Urothelium cell line (cell line): Measurements from ENCODE around the gene BDKRB2.
A peak's percentile ranks its signal among the peaks of the same experiment; 100 is the strongest.

Source experiments
- DNase-seq: peaks from one replicate; pipeline ENCODE4 v3.0.0; 2011; ENCODE audit warnings: low spot score, mixed read lengths
- FAIRE-seq: peaks from 2 replicates; lab custom pipeline; 2011; peaks lifted over from hg19 to GRCh38; lab: Jason Lieb, UNC

BDKRB2 gene

DNA sequence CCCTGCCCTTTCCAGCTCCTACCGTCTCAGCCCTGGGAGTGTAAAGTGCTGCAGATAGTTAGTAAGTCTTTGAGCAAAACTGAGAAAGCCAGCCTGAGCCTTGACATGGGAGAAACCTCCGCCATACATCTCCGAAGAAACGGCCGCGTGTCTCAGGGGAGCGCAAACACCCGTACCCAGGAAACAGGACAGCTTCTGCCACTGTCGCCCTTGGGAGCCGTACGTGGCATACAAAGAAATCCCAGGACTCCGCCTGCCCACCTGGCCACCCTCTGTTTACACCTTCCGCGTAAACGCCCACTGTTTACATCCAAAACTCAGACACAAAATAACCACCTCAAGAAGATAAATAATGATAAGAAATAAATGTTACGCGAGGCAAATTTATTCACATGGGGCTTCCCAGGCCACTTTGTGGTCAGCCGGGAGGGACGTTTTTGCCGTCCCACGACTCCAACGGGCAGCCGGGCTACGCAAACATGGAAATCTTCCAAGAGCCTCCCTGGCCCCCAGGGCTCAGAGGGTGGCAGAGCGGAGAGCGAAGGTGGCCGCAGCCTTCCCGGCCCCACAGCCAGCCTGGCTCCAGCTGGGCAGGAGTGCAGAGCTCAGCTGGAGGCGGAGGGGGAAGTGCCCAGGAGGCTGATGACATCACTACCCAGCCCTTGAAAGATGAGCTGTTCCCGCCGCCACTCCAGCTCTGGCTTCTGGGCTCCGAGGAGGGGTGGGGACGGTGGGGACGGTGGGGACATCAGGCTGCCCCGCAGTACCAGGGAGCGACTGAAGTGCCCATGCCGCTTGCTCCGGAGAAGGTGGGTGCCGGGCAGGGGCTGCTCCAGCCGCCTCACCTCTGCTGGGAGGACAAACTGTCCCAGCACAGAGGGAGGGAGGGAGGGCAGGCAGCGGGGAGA lies at the start of gene BDKRB2:
Gene BDKRB2 (plus strand): TSS at position 689 of the 908 bp plus-strand sequence. CDS start 32,269 bp downstream, outside the sequence.
- FAIRE-seq (no peak), DNase-seq (peak; percentile 85)

DNA sequence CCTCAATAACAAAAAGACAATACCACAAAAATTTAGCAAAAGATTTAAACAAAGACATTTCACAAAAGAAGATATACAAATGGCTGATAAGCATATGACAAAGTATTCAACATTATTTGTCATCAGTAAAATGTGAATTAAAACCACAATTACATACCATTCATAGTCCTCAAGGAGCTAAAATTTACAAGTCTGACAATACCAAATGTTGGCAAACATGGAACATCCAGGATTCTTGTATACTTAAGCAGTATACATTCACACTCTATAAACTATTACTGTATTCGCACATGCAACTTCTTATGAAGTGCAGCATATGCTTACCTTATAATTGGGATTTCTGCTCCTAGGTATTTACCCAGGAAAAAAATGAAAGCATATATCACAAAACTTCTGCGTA lies 49.7 kb upstream of the BDKRB2 start:
- no peak for DNase-seq
- no peak for FAIRE-seq

DNA sequence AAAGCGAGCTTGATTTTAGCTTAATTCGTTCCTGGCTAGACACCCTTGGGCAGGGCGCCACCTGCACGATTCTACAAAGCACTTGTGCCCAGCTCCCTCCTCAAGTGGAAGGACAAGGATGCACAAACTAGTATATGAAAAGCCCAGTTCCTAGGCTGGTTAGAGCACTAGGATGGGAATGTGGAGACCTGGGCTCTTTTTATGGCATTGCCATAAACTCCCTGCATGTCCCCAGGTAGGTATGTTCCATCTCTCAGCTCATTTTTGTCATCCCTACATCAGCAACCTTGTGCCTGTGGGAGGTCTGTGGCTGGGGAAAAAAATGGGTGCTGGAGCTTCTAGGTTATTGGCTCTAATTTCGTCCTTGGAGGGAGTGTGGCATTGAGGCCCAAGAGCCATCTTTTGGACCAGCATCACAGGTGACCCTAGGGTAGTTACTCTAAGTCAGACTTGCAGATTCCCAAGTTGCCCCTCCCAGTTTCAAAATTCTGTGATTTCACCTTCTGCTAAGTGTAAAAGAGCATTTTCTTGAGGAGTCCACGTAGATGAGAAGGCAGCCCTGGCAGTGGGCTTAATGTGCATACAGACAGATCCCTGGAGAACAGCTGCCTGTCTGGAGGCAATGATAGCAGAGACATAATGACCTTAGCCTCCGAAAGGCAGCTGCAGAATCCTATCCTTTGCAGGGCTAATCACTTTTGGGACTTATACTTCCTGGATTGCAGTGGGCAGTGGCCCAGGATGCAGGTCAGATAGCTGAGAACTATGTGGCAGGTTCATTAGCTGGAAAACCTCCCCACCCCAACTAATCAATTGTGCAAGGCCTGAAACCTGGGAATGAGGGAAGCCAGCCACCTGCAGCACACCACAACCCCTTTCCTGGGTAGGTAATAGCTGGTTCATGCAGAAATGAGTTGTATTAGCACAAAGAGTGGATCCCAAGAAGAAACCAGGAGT lies 47.6 kb upstream of the BDKRB2 start:
- DNase-seq (no peak), FAIRE-seq (no peak)

DNA sequence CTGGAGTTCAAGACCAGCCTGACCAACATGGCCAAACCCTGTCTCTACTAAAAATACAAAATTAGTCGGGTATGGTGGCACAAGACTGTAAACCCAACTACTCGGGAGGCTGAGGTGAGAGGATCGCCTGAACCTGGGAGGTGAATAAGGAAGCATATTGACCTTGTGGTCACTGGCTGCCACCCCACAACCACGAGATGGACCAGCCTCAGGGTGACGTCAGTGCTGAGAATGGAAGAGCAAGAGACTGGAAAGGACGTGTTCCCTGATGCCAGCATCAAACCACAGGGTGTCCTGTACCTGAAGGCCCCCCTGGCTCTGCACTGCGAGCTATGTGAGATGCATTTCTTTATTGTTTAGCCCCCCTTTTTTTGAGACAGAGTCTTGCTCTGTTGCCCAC lies 45.9 kb upstream of the BDKRB2 start:
- no peak for FAIRE-seq
- no peak for DNase-seq

DNA sequence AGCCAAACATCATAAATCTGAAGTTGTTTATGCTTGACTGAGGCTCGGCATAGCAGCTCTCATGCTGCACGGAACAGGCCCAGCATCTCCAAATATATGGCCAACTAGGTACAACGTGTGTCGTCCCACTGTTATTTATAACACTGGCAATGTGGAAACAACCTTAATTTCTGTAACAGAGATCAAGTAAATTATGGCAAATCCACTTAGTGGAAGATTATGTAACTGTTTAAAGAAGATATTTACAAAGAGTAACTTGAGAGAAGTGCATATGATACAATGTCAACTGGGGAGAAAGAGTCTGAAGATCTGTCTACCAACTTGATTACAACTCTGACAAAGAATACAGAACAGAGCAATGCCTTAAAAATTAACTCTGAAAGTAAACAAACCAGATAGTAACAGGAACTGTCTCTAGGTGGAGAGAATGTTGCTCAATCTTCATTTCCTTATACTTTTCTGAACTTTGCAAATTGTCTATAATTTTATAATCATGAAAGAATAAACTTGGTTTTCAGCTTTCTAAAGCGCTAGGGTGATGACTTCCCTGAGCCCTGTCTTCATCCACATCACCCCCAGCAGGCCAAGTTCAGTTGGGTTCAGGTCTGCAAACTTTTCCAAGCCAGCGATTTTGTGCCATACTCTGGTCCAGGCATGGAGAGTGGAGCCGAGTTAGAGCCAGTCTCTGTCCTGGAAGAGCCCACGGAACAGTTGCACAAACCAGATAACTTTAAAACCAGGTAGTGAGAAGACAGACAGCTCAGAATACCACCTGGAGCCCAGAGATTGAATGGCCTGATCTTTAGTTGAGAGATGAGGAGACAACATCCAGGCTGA lies 44.3 kb upstream of the BDKRB2 start:
- DNase-seq (no peak), FAIRE-seq (no peak)

DNA sequence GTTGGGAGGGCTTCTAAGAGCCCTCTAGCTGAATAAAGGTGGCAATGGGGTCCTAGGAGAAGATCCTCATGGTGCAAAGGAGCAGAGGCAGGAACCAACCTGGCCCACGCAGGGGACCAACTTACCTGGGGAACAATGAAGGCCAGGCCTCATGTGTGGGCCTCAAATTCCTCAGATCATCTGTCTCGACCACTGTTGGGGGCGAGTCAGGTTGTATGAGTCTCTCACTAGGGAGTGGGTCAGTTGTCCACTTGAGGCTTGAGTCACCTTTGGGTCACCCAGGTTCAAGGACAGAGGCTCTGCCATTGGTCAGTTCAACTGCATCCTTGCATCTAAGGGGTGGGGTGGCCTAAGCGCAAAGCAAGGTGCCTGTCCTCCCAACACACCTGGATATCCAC lies 43.7 kb upstream of the BDKRB2 start:
- no peak for DNase-seq
- no peak for FAIRE-seq

DNA sequence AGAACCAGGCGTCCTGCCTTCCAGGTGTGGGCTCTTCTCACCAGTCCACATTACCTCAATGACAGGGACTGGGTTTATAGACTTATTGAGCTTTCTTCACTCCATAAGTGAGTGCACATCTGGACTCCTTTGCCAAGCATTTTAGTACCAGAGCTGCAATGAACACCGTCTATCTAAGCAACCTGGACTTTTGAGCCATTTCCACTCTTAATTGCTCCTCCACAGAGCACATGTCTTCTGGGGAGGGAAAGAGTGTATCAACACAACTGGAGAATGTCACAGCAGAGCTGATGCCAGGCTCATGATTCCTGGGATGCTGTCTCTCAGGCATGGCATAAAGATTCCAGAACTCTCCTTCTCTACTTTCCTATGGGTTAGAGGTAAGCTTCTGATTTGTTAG lies 43.0 kb upstream of the BDKRB2 start:
- DNase-seq (no peak), FAIRE-seq (no peak)

DNA sequence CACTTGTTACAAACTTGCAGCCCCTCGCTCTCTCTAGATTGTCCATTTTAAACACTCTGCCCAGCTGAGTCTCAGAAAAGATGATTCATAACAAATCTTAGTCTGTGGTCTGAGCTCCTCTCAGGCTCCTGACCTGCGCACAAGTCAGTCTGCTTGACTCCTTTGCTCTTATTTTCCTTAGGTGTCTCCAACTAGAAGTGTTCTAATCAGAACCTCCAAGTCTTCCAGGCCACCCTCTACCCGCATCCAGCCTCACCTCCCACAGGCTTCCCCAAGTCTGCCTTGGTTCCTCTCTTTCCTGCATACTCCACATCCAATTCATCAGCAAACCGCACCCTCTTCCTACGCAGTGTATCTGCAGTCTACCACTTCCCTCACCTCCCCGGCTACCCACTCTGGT lies 42.4 kb upstream of the BDKRB2 start:
- FAIRE-seq (no peak), DNase-seq (no peak)

DNA sequence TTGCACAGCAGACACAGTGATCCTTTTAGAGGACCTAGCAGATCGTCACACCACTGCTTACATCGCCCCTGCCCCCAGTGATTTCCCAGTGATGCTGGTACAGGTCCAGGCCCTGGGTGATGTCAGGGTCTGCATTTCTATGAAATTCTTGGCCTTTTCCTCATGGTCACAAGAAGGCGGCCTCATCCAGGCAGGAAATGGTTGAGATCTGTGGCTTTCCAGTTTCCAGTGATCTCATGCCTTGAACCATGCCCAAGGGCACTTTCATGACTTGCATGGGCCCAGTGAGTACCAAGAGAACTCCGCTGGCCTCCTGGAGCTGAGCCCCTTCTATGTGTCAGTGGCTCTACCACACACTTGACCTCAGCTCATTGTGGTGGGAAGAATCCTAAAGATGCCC lies 41.9 kb upstream of the BDKRB2 start:
- FAIRE-seq (no peak), DNase-seq (no peak)

DNA sequence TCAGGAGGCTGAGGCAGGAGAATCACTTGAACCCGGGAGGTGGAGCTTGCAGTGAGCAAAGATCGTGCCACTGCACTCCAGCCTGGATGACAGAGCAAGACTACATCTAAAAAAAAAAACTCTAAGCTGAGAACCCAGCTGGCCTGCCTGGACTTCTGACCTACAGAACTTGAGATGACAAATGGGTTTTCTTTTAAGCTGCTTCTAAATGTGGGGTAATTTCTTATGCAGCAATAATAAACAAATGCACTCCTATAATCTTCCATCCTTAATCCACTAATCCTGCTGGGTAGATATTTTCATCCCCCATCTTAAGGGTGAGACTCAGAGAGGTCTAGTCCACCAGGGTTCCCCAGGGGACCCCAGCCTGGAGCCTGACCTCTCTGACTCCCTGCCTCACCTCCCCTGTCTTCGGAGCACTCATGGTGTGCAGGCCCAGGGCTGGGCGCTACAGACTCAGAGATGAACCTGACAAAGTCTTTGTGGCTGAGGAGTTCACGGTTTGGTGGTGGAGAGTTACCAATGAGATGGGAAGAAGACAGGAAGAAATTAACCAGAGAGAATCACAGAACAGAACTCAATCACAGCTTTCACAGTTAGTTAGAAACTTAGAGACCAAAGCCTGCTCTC lies 39.7 kb upstream of the BDKRB2 start:
- DNase-seq (no peak), FAIRE-seq (no peak)

DNA sequence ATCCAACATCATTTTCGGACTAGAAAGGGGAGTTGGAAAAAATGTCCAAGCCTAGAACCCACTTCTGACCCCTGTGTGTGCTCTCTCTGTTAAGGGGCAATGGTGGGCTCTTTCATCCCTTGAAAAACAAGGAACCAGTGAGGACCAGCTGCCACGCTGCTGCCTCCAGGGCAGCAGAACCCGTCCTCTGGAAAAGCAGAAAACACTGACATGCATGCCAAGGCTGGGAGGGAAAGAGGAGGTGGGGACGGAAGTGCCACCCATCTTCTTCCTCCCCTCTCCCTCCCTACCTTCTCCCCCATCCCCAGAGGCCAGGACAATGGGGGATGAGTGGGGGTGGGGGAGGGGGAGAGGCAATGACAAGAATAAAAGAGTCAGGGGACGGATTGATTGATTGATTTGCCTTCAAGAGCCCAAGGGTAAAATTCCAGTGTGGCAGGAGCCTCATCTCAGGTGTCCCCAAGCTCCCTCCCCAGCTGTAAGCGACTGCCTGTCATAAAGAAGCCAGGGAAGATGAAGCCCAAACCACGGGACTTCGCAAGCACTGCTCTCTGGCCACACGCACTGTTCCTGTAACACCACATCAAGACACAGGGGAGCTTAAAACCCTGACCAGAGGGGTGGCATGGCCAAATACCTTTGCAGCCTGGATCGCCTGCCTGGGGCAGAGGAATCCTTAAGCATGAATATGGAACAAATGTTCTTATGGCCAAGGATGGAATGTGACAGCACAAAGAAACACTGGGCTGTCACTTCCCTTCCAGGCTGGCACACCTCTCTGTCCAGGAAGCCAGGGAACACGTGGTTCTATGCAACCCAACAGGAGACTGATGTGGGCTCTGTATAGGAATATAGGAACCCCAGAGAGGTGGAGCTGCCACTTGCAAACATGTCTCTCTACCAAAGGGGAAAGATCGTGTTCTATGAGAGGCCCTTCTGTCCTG lies 38.9 kb upstream of the BDKRB2 start:
- FAIRE-seq = no peak
- DNase-seq = no peak

DNA sequence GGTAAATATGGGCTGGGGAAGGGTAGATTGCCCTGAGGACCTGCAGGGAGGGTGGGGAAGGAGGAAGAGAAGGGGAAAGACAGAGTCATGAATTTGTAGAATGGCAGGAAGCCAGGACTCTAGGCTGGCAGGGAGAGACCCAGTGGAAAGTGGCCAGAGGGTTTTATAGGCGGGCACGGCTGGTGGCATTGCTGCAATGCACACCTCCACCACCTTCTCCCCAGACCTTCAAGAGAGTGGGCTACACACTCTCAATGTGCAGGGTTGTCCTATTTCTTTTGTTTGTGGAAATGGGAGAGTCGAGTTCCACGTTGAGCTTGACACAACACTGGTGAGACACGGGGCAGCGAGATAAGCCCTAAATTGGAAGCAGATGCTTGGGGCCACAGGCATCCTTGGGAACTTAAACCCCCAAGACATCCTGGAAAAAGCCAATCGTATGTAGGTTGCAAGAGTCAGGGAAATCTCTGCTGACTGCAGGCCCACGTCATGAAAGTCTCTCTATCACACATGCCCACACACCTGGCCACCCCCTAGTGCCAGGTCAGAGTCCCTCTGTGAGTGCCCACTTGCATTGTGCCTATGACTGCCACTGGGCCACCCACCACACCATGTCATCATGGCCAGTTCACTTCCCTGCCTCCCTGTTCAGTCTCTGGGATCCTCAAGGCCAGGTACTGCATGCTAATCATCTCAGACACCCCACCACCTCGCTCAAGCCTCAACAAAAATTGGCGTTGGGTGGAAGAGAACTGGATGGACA lies 38.0 kb upstream of the BDKRB2 start:
- DNase-seq (no peak), FAIRE-seq (no peak)

DNA sequence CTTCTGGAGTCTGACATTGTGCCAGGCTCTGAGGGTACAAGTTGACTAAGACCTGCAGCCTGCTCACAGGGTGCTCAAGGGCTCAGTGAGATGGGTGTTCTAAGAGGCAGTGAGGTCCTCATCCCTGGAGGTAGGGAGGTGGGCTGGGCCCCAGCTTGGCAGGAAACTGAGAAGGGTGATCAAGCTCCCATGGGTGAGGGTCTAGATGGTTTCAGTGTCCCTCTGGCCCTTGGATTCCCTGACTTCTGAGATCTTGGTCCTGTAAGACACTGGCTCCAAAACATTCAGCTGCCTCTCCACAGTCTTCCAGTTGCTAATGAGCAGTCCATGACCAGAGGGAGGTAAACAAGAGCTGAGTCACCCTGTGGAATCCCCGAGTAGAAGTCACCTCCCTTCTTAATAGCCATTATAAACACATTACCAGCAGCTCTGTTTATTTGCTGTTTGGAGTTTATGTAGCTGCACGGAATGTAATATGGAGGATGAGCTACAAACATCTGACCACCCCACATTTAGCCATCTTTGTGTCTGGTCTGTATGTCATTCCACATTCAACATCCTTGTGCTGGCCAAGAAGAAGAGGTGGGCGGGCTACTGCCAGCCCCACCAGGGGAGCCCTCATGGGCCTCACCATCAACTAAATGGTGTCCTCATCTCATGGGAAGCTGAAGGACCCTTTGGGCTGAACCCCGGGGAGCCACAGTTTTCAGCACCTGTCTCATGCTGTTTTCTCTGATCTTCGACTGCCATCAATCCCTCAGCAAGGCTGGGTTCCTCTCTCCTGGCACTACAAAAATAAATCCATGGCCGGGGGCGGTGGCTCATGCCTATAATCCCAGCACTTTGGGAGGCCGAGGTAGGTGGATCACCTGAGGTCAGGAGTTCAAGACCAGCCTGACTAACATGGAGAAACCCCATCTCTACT lies 37.2 kb upstream of the BDKRB2 start:
- no peak for DNase-seq
- FAIRE-seq = no peak

DNA sequence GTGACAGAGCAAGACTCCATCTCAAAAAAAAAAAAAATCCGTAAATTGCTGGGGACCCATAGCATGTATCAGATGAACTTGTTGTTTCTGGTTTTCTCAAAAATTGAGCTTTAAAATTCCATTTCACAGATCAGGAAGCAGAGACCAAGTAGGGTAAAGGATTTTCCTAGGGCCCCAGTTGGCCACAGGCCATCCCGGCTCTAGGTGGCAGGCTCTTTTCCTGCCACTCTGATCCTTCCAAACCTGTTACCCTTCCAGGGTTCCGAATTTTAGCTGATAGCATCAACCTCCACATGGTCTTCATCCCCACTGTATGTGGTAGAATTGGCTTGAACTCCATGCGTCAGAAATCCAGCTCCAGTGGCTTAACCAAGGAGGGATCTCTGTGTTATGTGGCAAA lies 36.1 kb upstream of the BDKRB2 start:
- FAIRE-seq (no peak), DNase-seq (no peak)

DNA sequence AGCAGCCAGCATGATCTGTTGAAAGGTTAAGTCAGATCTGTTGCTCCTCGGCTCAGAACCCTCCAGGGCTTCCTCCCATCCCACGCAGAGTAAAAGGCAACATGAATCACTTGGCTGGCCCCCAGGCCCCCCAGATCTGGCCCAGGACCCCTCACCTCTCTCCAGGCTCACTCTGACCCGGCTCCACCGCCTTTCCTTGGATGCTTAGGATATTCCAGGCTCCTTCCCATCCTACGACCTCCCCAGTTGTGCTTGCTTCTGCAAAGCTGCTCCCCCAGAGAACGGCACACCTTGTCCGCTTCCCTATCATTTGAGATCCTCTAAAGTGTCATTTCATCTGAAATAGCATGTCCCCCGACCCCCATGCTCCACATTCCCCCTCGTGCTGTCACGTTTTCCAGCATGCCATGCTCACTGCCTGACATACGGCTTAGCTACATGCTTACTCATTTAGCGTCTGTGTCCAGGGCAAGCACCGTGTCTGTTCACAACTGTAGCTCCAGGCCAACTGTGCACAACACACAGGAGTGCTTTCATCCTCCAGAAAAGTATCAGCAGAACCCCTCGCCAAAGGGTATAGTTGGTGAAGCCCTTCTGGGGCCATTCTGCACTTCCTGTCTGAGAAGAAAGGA lies 33.6 kb upstream of the BDKRB2 start:
- no peak for FAIRE-seq
- DNase-seq = no peak

DNA sequence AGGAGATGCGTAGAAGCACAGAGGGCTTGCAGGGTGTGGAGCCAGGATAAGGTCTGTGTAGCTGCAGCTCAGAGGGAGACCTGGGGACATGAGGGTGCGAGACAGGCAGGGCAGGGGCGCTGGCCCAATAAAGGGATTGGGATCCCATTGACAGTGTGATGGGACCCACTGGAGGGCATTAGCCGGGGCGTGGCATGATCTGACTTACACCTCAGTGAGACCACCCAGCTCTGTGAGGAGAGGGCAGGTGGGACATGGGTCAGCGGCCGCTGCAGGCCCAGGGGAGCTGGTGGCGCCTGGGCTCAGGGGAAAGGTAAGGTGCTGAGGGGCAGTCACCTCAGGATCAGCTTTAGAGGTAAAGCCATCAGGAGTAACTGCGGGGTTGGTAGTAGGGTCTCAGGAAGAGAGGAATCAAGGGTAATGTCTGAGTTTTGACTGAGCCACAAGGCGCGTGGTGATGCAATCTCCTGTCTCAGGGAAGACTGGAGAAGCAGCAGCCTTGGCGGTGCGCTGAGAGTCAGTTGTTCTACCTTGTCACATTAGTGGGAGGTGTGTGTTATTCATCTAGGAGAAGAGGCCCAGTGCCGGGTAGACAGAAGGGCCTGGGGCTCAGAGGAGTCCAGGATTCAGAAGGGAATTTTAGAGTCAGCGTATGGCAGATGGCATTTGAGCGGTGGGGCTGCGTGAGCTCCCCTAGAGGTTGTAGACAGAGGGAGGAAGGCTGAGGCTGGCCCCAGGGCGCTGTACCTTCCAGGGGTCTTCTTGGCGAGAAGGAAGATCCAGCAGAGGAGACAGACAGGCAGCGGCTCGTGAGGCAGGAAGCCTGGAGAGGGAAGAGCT lies 30.8 kb upstream of the BDKRB2 start:
- FAIRE-seq (no peak), DNase-seq (no peak)
